ENCODE data around the gene FDXACB1.

Gene FDXACB1

DNA sequence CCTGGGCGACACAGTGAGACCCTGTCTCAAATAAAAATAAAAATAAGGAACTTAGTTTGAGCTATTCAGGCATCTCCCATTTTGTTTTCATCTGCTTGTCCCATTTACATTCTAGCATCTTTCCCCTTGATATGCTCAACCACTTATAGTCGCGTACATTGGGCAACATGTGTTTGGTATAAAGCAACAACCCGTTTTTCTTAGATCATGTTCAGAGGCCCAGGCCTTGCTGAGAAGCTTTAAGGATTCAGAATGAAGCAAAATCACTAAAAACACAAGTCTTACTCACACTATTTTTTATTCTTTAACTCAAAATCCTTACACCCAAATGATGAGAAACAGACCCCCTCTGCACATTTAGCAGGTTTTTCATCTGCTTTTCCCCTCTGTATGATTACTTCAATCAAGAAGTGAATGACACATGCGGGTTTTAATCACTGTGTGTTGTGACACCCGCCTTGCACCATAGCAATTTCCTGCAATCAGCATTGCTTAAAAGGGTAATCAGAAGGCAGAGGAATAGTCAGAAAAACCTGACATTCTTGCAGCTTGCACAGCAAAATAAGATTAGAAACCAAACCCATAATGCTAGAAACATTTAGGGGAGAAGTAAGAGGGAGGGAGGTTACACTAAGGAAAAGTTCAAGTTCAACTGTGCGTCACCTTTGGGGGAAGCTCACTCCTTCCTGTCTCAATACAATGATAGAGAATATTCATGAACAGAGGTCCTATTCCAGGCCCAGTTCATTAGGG is 33.5 kb downstream of the FDXACB1 start:
- DNase-seq (ENCODE audit: low read depth in 4 of 4, low spot score in 1 of 4) = no peak

GRCh38 chr11:111843661-111844060 is 35.3 kb downstream of the FDXACB1 start:
- DNase-seq (ENCODE audit: low read depth in 4 of 4, low spot score in 1 of 4) = no peak

GRCh38 chr11:111841370-111842053 is 37.5 kb downstream of the FDXACB1 start:
- peak; percentile 79 to 88 (median 84) for DNase-seq (ENCODE audit: low read depth in 4 of 4, low spot score in 1 of 4)

GRCh38 chr11:111840143-111840542 is 38.8 kb downstream of the FDXACB1 start:
- no peak for DNase-seq (ENCODE audit: low read depth in 4 of 4, low spot score in 1 of 4)

GRCh38 chr11:111838054-111838453 is 40.9 kb downstream of the FDXACB1 start:
- DNase-seq (ENCODE audit: low read depth in 4 of 4, low spot score in 1 of 4) = no peak

GRCh38 chr11:111837366-111837891 is 41.5 kb downstream of the FDXACB1 start:
- no peak for DNase-seq (ENCODE audit: low read depth in 4 of 4, low spot score in 1 of 4)

- no peak for DNase-seq (ENCODE audit: low read depth in 4 of 4, low spot score in 1 of 4)
Observed at GRCh38 chr11:111836721-111837120, 42.2 kb downstream of the FDXACB1 start.

- no peak for DNase-seq (ENCODE audit: low read depth in 4 of 4, low spot score in 1 of 4)
Observed at GRCh38 chr11:111836162-111836561, 42.8 kb downstream of the FDXACB1 start.

- no peak for DNase-seq (ENCODE audit: low read depth in 4 of 4, low spot score in 1 of 4)
Observed at GRCh38 chr11:111835665-111836064, 43.3 kb downstream of the FDXACB1 start.

GRCh38 chr11:111834432-111835163 is 44.4 kb downstream of the FDXACB1 start:
- no peak for DNase-seq (ENCODE audit: low read depth in 4 of 4, low spot score in 1 of 4)

- no peak for DNase-seq (ENCODE audit: low read depth in 4 of 4, low spot score in 1 of 4)
Observed at GRCh38 chr11:111833524-111833923, 45.4 kb downstream of the FDXACB1 start.

GRCh38 chr11:111829185-111829968 is 49.6 kb downstream of the FDXACB1 start:
- DNase-seq (ENCODE audit: low read depth in 4 of 4, low spot score in 1 of 4) = no peak

GRCh38 chr11:111826322-111826950 is 52.5 kb downstream of the FDXACB1 start:
- no peak for DNase-seq (ENCODE audit: low read depth in 4 of 4, low spot score in 1 of 4)
